ENCODE data around the gene LMOD2.

LMOD2 gene

GRCh38 chr7:123628829-123629228 is 26.8 kb upstream of the LMOD2 start:
- no peaks in the 10 kb centered on the region for H3K79me2 ChIP-seq (ENCODE audit: insufficient read depth, low read length)
- no peaks in the 10 kb centered on the region for H3K9me3 ChIP-seq (ENCODE audit: low read length)
- H3K36me3 ChIP-seq (ENCODE audit: insufficient read depth, low read length) = no peaks in the 10 kb centered on the region
- no peak for TF ChIP-seq EZH2 (IDR thresholded peaks at IDR 0.05; ENCODE audit: borderline replicate concordance, low read length)
- no peak for TF ChIP-seq CTCF (IDR thresholded peaks at IDR 0.05; ENCODE audit: low read length)
- no peak overlapping the region for H3K9ac ChIP-seq (ENCODE audit: low read length)
- peaks cover 6% of the 10 kb centered on the region for H3K4me1 ChIP-seq (ENCODE audit: insufficient read depth, low read length, severe bottlenecking)
- no peak overlapping the region for H3K27ac ChIP-seq (ENCODE audit: low read depth, low read length, poor library complexity, severe bottlenecking)
- H3K4me3 ChIP-seq (ENCODE audit: low read depth, low read length, poor library complexity, severe bottlenecking) = no peak overlapping the region
- H2AFZ ChIP-seq (ENCODE audit: low read length) = no peak overlapping the region
- H3K4me2 ChIP-seq (ENCODE audit: low read length) = no peak overlapping the region
- H3K9me2 ChIP-seq (ENCODE audit: low read depth, low read length) = no peaks in the 10 kb centered on the region
- no peaks in the 10 kb centered on the region for H3K27me3 ChIP-seq (ENCODE audit: insufficient read depth, low read length)
- H3F3A ChIP-seq (ENCODE audit: insufficient read depth, low read length) = no peaks in the 10 kb centered on the region
- no peaks in the 10 kb centered on the region for H4K20me1 ChIP-seq (ENCODE audit: insufficient read depth, low read length)

GRCh38 chr7:123629281-123629680 is 26.4 kb upstream of the LMOD2 start:
- no peak overlapping the region for H3K4me2 ChIP-seq (ENCODE audit: low read length)
- TF ChIP-seq CTCF (IDR thresholded peaks at IDR 0.05; ENCODE audit: low read length) = no peak
- no peaks in the 10 kb centered on the region for H3F3A ChIP-seq (ENCODE audit: insufficient read depth, low read length)
- H3K9me3 ChIP-seq (ENCODE audit: low read length) = no peaks in the 10 kb centered on the region
- H3K4me1 ChIP-seq (ENCODE audit: insufficient read depth, low read length, severe bottlenecking) = peaks cover 6% of the 10 kb centered on the region
- no peaks in the 10 kb centered on the region for H3K79me2 ChIP-seq (ENCODE audit: insufficient read depth, low read length)
- no peaks in the 10 kb centered on the region for H4K20me1 ChIP-seq (ENCODE audit: insufficient read depth, low read length)
- H2AFZ ChIP-seq (ENCODE audit: low read length) = no peak overlapping the region
- no peaks in the 10 kb centered on the region for H3K27me3 ChIP-seq (ENCODE audit: insufficient read depth, low read length)
- no peak overlapping the region for H3K9ac ChIP-seq (ENCODE audit: low read length)
- H3K36me3 ChIP-seq (ENCODE audit: insufficient read depth, low read length) = no peaks in the 10 kb centered on the region
- H3K4me3 ChIP-seq (ENCODE audit: low read depth, low read length, poor library complexity, severe bottlenecking) = no peak overlapping the region
- H3K27ac ChIP-seq (ENCODE audit: low read depth, low read length, poor library complexity, severe bottlenecking) = no peak overlapping the region
- no peaks in the 10 kb centered on the region for H3K9me2 ChIP-seq (ENCODE audit: low read depth, low read length)

GRCh38 chr7:123632808-123633207 is 22.9 kb upstream of the LMOD2 start:
- no peaks in the 10 kb centered on the region for H3K36me3 ChIP-seq (ENCODE audit: insufficient read depth, low read length)
- no peak overlapping the region for H3K9ac ChIP-seq (ENCODE audit: low read length)
- H3K27me3 ChIP-seq (ENCODE audit: insufficient read depth, low read length) = no peaks in the 10 kb centered on the region
- no peak overlapping the region for H3K27ac ChIP-seq (ENCODE audit: low read depth, low read length, poor library complexity, severe bottlenecking)
- H3K4me2 ChIP-seq (ENCODE audit: low read length) = no peak overlapping the region
- H2AFZ ChIP-seq (ENCODE audit: low read length) = no peak overlapping the region
- no peaks in the 10 kb centered on the region for H3K9me3 ChIP-seq (ENCODE audit: low read length)
- no peaks in the 10 kb centered on the region for H3F3A ChIP-seq (ENCODE audit: insufficient read depth, low read length)
- TF ChIP-seq EZH2 (IDR thresholded peaks at IDR 0.05; ENCODE audit: borderline replicate concordance, low read length) = no peak
- no peak for TF ChIP-seq CTCF (IDR thresholded peaks at IDR 0.05; ENCODE audit: low read length)
- no peak overlapping the region for H3K4me3 ChIP-seq (ENCODE audit: low read depth, low read length, poor library complexity, severe bottlenecking)
- no peaks in the 10 kb centered on the region for H3K9me2 ChIP-seq (ENCODE audit: low read depth, low read length)
- no peaks in the 10 kb centered on the region for H3K4me1 ChIP-seq (ENCODE audit: insufficient read depth, low read length, severe bottlenecking)
- H4K20me1 ChIP-seq (ENCODE audit: insufficient read depth, low read length) = no peaks in the 10 kb centered on the region
- no peaks in the 10 kb centered on the region for H3K79me2 ChIP-seq (ENCODE audit: insufficient read depth, low read length)

All from OCI-LY1 (cell line).